GM19193 (cell line): ENCODE data around the gene PGLYRP3.

Experiments used
- POLR2A ChIP-seq: IDR thresholded peaks from 4 replicates; pipeline ENCODE4 v1.6.1; 2011; ENCODE audit not compliant: insufficient read depth, insufficient read length; ENCODE audit errors: extremely low read depth

Gene PGLYRP3

GRCh38 chr1:153253076-153253475, 59.7 kb downstream of the PGLYRP3 start:
- TF ChIP-seq POLR2A: no peak

GRCh38 chr1:153251988-153252387, 60.8 kb downstream of the PGLYRP3 start:
- TF ChIP-seq POLR2A: no peak

- no peak for TF ChIP-seq POLR2A
Observed at GRCh38 chr1:153251562-153251961, 61.2 kb downstream of the PGLYRP3 start.

GRCh38 chr1:153251087-153251486, 61.7 kb downstream of the PGLYRP3 start:
- TF ChIP-seq POLR2A: no peak

- no peak for TF ChIP-seq POLR2A
Observed at GRCh38 chr1:153250166-153250565, 62.6 kb downstream of the PGLYRP3 start.

GRCh38 chr1:153248176-153248879, 64.4 kb downstream of the PGLYRP3 start:
- TF ChIP-seq POLR2A: no peak
